PFSK-1 (cell line): ENCODE measurements around the gene FNIP1.

Experiments
- FOXP2 ChIP-seq: optimal IDR thresholded peaks from 2 replicates; pipeline ENCODE3; 2011; ENCODE audit warnings: borderline replicate concordance, control low read depth, inconsistent platforms; ENCODE audit not compliant: insufficient read depth; ENCODE audit errors: extremely low read length, extremely low read depth
- POLR2AphosphoS5 ChIP-seq: IDR thresholded peaks from 2 replicates; pipeline ENCODE4 v1.6.1; 2012; ENCODE audit warnings: low read depth, mild to moderate bottlenecking, control low read depth, low read length, moderate library complexity
- REST ChIP-seq, 2 experiments: IDR thresholded peaks; 2 replicates each; pipeline versions ENCODE4 v1.6.1 to v1.8.0; 2011 to 2012; ENCODE audit warnings: low read depth in 2 of 2, low read length in 2 of 2, control low read depth in 1 of 2, inconsistent platforms in 1 of 2, mild to moderate bottlenecking in 1 of 2, moderate library complexity in 1 of 2; ENCODE audit not compliant: insufficient read depth in 1 of 2
- SIN3A ChIP-seq: IDR thresholded peaks from 2 replicates; pipeline ENCODE4 v1.6.1; 2012; ENCODE audit warnings: mild to moderate bottlenecking, low read length, moderate library complexity, borderline replicate concordance; ENCODE audit not compliant: insufficient read depth
- TAF1 ChIP-seq: IDR thresholded peaks from 2 replicates; pipeline ENCODE4 v1.6.1; 2012; ENCODE audit warnings: low read length, control low read depth, borderline replicate concordance; ENCODE audit not compliant: insufficient read depth

FNIP1 gene

GRCh38 chr5:131595088-131596033 is 201.5 kb downstream of the FNIP1 start:
- TF ChIP-seq FOXP2 (no peak), SIN3A (no peak), TAF1 (no peak), POLR2AphosphoS5 (no peak), REST (IDR thresholded peaks at IDR 0.05; ENCODE audit: insufficient read depth in 1 of 2, low read depth in 2 of 2, low read length in 2 of 2) (no peak)

- TF ChIP-seq POLR2AphosphoS5 (no peak), REST (IDR thresholded peaks at IDR 0.05; ENCODE audit: insufficient read depth in 1 of 2, low read depth in 2 of 2, low read length in 2 of 2) (no peak), TAF1 (no peak), SIN3A (no peak), FOXP2 (no peak)
Observed at GRCh38 chr5:131593921-131594320, 202.9 kb downstream of the FNIP1 start.
